BLaER1 treated with 17β-estradiol and CSF1 and Interleukin-3, amounts not matched to agents 10 nM and 100 nM (cell line): ENCODE data around the gene TBC1D22B.
A peak's percentile ranks its signal among the peaks of the same experiment; 100 is the strongest.

ENCODE experiments used
- H3K27ac ChIP-seq, 11 experiments: shearing (Covaris generic); formaldehyde crosslinking; 2 replicates each; pipeline ENCODE4 v1.8.1; 2022
- H3K27me3 ChIP-seq, 11 experiments: shearing (Covaris generic); formaldehyde crosslinking; 2 replicates each; pipeline ENCODE4 v1.8.1; 2022
- H3K36me3 ChIP-seq, 11 experiments: shearing (Covaris generic); formaldehyde crosslinking; 2 replicates each; pipeline ENCODE4 v1.8.1; 2022
- H3K4me1 ChIP-seq, 10 experiments: shearing (Covaris generic); formaldehyde crosslinking; 2 replicates each; pipeline ENCODE4 v1.8.1; 2022
- H3K4me2 ChIP-seq, 11 experiments: shearing (Covaris generic); formaldehyde crosslinking; 2 replicates each; pipeline ENCODE4 v1.8.1; 2022
- H3K4me3 ChIP-seq, 10 experiments: shearing (Covaris generic); formaldehyde crosslinking; 2 replicates each; pipeline ENCODE4 v1.8.1; 2022
- H3K9ac ChIP-seq, 11 experiments: shearing (Covaris generic); formaldehyde crosslinking; 2 replicates each; pipeline ENCODE4 v1.8.1; 2022
- H3K9me3 ChIP-seq, 11 experiments: shearing (Covaris generic); formaldehyde crosslinking; replicated peaks in 1 of 11; 2 replicates each; pipeline ENCODE4 v1.8.1; 2022
- H4K20me1 ChIP-seq, 11 experiments: shearing (Covaris generic); formaldehyde crosslinking; 2 replicates each; pipeline ENCODE4 v1.8.1; 2022
- Cebpa-rat ChIP-seq, 11 experiments: shearing (Covaris generic); IDR thresholded peaks; 2 replicates each; pipeline ENCODE4 v1.8.1; 2022

The TBC1D22B gene

DNA sequence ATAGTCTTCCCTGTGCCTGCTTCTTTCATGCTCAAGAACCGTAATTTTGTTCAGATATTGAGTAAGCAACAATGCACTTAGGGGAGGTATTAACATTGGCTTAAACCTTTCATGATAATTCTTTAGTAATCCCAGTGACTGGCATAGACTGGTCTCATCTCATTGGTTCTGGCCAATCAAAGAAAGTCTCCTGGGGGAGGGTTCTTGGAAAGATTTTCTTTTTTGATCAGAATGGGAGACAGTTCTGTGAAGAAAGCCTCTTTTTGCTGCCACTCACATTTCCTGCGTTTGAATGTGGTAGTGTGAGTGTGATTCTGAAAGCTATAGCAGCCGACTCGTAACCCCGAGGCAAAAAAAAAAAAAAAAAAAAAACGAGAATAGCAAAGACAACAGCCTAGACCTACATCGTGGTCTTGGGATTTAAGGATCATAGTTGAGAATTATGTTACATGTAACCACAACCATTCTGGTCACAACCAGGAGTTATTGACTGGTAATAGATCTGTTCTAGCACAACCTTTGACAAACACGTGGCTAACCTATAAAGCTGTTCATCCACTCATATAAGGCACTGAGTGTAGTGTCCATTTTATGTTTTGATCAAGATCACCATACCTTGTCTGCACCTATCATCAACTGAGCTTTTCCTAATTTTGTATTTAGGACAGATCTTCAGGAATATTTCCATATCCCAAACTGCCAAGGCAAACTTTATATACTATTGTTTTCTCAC is 15.4 kb downstream of the TBC1D22B start:
- H3K27me3 ChIP-seq, result no peaks in the 10 kb centered on the region
- peaks cover 15 to 43% (median 38%) of the 10 kb centered on the region in 11 experiments; a peak in 19 of 22 replicates for H3K36me3 ChIP-seq
- H3K4me3 ChIP-seq, result no peak overlapping the region
- H3K4me1 ChIP-seq, result peaks cover 33 to 62% (median 49%) of the 10 kb centered on the region in 10 experiments
- TF ChIP-seq Cebpa-rat (IDR thresholded peaks at IDR 0.05), result no peak
- H3K9me3 ChIP-seq, result no peaks in the 10 kb centered on the region
- peak overlapping the region in 4 of 11 experiments; percentile 22 to 44 (median 32); a peak in 6 of 22 replicates for H3K27ac ChIP-seq
- peaks cover 0 to 51% (median 0%) of the 10 kb centered on the region in 11 experiments; a peak in 3 of 22 replicates for H4K20me1 ChIP-seq
- H3K9ac ChIP-seq, result peak overlapping the region in 1 of 11 experiments; percentile 17; a peak in 1 of 22 replicates
- H3K4me2 ChIP-seq, result peak overlapping the region; percentile 1 to 67 (median 38); a peak in 20 of 22 replicates

DNA sequence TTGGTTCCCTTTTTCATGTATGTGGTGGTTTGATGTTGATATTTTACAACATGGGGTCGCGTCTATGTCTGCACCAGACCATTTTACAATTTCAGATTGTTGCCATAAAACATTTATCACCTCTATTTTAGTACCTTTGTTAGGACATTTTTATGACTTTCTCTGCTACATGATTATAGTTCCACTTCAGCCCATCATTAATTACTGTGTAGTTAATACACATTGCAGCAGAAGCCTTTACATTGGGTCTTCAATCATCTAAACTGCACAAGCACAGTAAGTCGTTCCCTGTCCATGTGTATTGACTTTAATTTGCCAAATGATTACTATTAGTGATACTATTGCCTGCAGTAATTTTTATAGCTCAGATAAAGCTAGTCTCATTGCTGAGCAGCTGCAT is 16.1 kb downstream of the TBC1D22B start:
- Histone ChIP-seq H3K9ac (no peak overlapping the region), H3K36me3 (peaks cover 15 to 44% (median 36%) of the 10 kb centered on the region in 11 experiments; a peak in 18 of 22 replicates), H3K4me3 (no peak overlapping the region), H3K27me3 (no peaks in the 10 kb centered on the region), H3K9me3 (no peaks in the 10 kb centered on the region), H4K20me1 (peaks cover 0 to 51% (median 0%) of the 10 kb centered on the region in 11 experiments; a peak in 3 of 22 replicates), H3K4me2 (peak overlapping the region in 6 of 11 experiments; percentile 12 to 52 (median 42); a peak in 6 of 22 replicates), H3K27ac (peak overlapping the region in 2 of 11 experiments; percentile 43 to 44; a peak in 1 of 22 replicates), H3K4me1 (peaks cover 40 to 69% (median 56%) of the 10 kb centered on the region in 10 experiments)
- TF ChIP-seq Cebpa-rat (IDR thresholded peaks at IDR 0.05), result no peak

DNA sequence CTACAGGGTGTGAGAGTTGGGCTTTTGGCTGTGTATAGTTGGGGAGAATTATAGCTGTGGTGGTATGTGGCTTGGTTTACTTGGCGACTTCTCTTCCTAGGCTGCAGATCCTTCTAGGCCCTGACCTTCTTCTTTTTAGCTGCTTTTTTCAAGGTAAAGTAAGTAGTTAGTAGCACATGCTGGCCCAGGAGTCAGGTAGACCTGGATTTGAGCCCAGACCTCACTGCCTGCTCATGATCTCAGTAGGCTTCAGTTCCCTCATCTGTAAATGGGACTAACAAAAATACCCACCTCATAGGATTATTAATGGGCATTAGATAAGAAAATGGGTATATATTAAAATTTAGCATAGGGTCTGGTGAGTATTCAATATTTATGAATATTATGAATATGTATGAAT is 17.8 kb downstream of the TBC1D22B start:
- peaks cover 56 to 75% (median 69%) of the 10 kb centered on the region in 10 experiments for H3K4me1 ChIP-seq
- H3K4me2 ChIP-seq, result peak overlapping the region in 6 of 11 experiments; percentile 6 to 77 (median 74); a peak in 6 of 22 replicates
- H3K4me3 ChIP-seq, result no peak overlapping the region
- no peaks in the 10 kb centered on the region for H3K9me3 ChIP-seq
- H3K27me3 ChIP-seq, result no peaks in the 10 kb centered on the region
- TF ChIP-seq Cebpa-rat (IDR thresholded peaks at IDR 0.05), result no peak
- peaks cover 8 to 45% (median 36%) of the 10 kb centered on the region in 11 experiments; a peak in 20 of 22 replicates for H3K36me3 ChIP-seq
- H3K9ac ChIP-seq, result no peak overlapping the region
- H4K20me1 ChIP-seq, result peaks cover 0 to 47% (median 0%) of the 10 kb centered on the region in 11 experiments; a peak in 4 of 22 replicates
- H3K27ac ChIP-seq, result peak overlapping the region in 5 of 11 experiments; percentile 8 to 94 (median 26); a peak in 7 of 22 replicates

DNA sequence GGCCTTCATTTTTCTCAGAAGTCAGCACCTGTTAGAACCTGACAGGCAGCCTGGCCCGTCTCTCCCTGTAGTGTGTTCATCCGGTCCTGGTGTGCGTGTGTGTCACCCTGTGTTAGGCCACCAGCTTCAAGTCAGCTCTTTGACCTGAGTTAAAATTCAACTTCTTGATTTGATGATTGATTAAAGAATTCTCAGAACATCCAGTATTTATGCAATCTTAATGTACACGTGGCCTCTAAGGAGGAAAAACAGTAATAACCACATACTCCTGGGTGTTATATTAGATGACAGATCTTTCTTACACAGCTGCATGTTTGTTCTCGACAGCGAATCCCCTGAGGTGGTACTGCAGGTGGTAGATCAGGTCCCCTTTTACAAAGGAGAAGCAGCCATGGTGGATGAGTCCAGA is 19.4 kb downstream of the TBC1D22B start:
- Histone ChIP-seq H3K9me3 (no peaks in the 10 kb centered on the region), H3K4me2 (peak overlapping the region; percentile 44 to 94 (median 74); a peak in 21 of 22 replicates), H3K36me3 (peaks cover 11 to 48% (median 30%) of the 10 kb centered on the region in 11 experiments), H3K9ac (peak overlapping the region in 8 of 11 experiments; percentile 11 to 48 (median 38); a peak in 6 of 22 replicates), H3K27me3 (no peaks in the 10 kb centered on the region), H4K20me1 (peaks cover 0 to 54% (median 0%) of the 10 kb centered on the region in 11 experiments; a peak in 4 of 22 replicates), H3K4me1 (peaks cover 60 to 92% (median 83%) of the 10 kb centered on the region in 10 experiments), H3K4me3 (no peak overlapping the region; a peak in 1 of 20 replicates), H3K27ac (peak overlapping the region in 9 of 11 experiments; percentile 21 to 94 (median 86); a peak in 17 of 22 replicates)
- TF ChIP-seq Cebpa-rat (IDR thresholded peaks at IDR 0.05), result no peak

DNA sequence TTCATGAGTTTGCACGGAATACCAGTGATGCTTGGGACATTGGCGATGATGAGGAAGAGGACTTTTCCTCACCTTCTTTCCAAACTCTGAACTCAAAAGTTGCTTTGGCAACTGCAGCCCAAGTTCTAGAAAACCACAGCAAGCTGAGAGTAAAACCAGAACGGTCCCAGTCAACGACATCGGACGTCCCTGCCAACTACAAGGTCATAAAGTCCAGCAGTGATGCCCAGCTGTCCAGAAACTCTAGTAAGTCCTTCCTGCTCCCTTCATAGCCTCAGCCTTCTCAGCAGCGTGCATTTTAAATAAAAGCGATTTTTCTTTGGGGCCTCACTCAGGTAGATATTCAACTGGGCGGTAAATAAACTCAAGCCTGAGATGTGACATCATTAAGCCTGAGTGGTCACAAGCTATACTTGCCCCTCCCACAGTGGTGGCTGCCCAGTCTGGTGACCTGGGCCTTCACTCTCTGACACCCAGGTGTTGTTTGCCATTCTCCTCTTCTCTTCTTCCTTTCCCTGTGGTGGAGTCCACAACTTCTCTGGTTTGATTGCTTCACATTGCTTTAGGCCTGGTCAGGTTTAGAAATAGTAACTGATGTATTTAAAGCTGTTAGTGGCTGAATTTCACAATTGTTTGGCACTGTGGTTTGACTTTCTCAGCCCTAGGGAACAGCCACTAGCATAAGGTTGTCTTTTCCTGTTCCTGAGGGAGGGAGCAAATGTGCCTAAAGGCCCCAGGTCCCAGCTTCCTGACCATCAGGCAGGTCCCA is 22.0 kb downstream of the TBC1D22B start:
- H3K4me2 ChIP-seq, result peak overlapping the region; percentile 44 to 94 (median 74)
- H3K36me3 ChIP-seq, result peaks cover 28 to 64% (median 46%) of the 10 kb centered on the region in 11 experiments
- TF ChIP-seq Cebpa-rat (IDR thresholded peaks at IDR 0.05), result peak in 10 of 11 experiments; percentile 57 to 98 (median 94); a peak in 18 of 22 replicates
- H3K4me1 ChIP-seq, result peaks cover 50 to 98% (median 74%) of the 10 kb centered on the region in 10 experiments
- no peaks in the 10 kb centered on the region for H3K9me3 ChIP-seq
- no peaks in the 10 kb centered on the region for H3K27me3 ChIP-seq
- peak overlapping the region in 4 of 10 experiments; percentile 0 to 12 (median 7); a peak in 3 of 20 replicates for H3K4me3 ChIP-seq
- peaks cover 0 to 39% (median 0%) of the 10 kb centered on the region in 11 experiments; a peak in 4 of 22 replicates for H4K20me1 ChIP-seq
- peak overlapping the region in 10 of 11 experiments; percentile 50 to 94 (median 86); a peak in 20 of 22 replicates for H3K27ac ChIP-seq
- H3K9ac ChIP-seq, result peak overlapping the region; percentile 8 to 78 (median 60); a peak in 20 of 22 replicates

DNA sequence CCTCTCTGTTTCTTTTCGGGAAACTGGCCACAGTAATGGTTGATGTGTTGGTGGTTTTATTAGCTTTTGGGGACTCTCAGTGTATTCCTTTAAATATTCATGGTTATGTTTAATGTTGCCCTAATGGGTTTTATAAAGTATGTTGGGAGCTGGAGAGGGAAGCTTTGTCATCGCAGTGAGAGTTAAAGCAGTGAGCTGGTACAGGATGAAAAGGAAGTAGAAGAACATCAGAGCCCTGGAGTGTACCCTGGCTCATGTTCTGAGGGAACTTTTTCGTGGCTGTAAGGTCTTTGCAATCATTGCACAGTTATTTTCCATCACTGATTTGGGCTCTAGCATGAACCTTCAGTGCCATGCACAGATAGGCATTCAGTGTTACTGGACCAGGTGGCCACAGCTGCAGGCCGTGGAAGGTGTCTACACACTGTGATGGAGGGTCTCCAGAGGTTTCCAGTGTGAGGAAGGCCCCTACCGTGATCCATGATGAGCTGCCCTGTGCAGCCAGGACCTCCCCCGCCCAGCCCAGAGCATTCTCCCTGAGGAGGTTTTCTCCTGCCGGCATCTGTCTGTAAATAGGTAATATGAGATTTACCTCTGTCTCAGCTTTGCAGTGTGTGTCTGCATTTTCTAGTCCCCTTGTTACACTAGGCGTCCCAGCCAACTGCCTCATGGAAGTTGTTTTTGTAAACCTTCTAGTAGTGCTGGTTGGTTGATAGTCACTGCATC is 22.8 kb downstream of the TBC1D22B start:
- TF ChIP-seq Cebpa-rat (IDR thresholded peaks at IDR 0.05), result 0 out of 22 replicates have a peak, but pooled peaks of 1 of the 11 experiments have one; percentile 8
- Histone ChIP-seq H3K36me3 (peaks cover 36 to 65% (median 51%) of the 10 kb centered on the region in 11 experiments), H3K4me1 (peaks cover 51 to 97% (median 71%) of the 10 kb centered on the region in 10 experiments), H3K9me3 (no peaks in the 10 kb centered on the region), H3K4me3 (peak overlapping the region in 2 of 10 experiments; percentile 12 to 38; a peak in 2 of 20 replicates), H3K27me3 (no peaks in the 10 kb centered on the region), H3K9ac (peak overlapping the region; percentile 8 to 78 (median 60); a peak in 20 of 22 replicates), H4K20me1 (peaks cover 0 to 36% (median 0%) of the 10 kb centered on the region in 11 experiments; a peak in 4 of 22 replicates), H3K27ac (peak overlapping the region in 10 of 11 experiments; percentile 50 to 94 (median 86); a peak in 20 of 22 replicates), H3K4me2 (peak overlapping the region; percentile 44 to 94 (median 74))

DNA sequence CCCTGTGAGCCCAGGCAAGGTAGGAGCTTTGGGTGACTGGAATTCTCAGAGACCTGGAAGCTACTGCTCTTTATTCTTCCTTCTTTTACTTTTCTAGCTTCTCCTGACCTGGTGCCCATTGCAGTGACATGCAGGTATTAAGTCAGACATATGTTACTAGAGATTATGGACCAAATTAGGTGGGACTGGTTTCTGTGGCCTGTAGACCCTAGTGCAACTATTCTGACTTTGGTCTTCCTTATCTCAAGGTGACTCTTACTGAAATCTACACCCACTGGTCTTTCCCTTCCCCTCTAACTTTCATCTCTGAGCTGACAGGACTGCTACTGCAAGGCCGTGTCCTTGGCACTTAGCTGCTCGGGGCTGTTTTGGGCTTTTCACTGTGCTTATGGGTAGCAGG is 24.8 kb downstream of the TBC1D22B start:
- Histone ChIP-seq H3K9me3 (0 out of 22 replicates have a peak, but pooled peaks cover 0 to 5% (median 0%) of the 10 kb centered on the region in 11 experiments), H3K36me3 (peaks cover 53 to 84% (median 70%) of the 10 kb centered on the region in 11 experiments), H3K9ac (peak overlapping the region in 4 of 11 experiments; percentile 24 to 75 (median 52); a peak in 6 of 22 replicates), H3K27me3 (no peaks in the 10 kb centered on the region), H3K4me2 (peak overlapping the region in 6 of 11 experiments; percentile 47 to 94 (median 74); a peak in 11 of 22 replicates), H3K4me3 (no peak overlapping the region), H3K4me1 (peaks cover 42 to 81% (median 54%) of the 10 kb centered on the region in 10 experiments), H3K27ac (peak overlapping the region in 9 of 11 experiments; percentile 72 to 94 (median 86); a peak in 16 of 22 replicates), H4K20me1 (peaks cover 0 to 17% (median 0%) of the 10 kb centered on the region in 11 experiments; a peak in 4 of 22 replicates)
- no peak for TF ChIP-seq Cebpa-rat (IDR thresholded peaks at IDR 0.05)
